Measurements from ENCODE around the gene QPRT. TPM values are rescaled to one million over a fixed set of nuclear protein-coding genes. Genes with fewer than 3 reads are reported as not detected.

QPRT gene
- total RNA-seq, 1 experiment from 2014 or later, result 27.9 TPM

GRCh38 chr16:29664091-29664921 lies 14.7 kb upstream of the QPRT start:
- Histone ChIP-seq H3K36me3 (ENCODE audit: control insufficient read depth, insufficient read depth, low read length) (no peaks in the 10 kb centered on the region), H3K4me1 (ENCODE audit: control insufficient read depth, insufficient read depth, low read length) (peaks cover 2% of the 10 kb centered on the region; the same call in 1 of the 2 replicates), H3K4me3 (ENCODE audit: low read depth in 2 of 2, low read length in 2 of 2) (no peak overlapping the region), H3K27me3 (ENCODE audit: control insufficient read depth, insufficient read depth, low read length) (no peaks in the 10 kb centered on the region), H3K27ac (ENCODE audit: low read length) (no peak overlapping the region), H3K9me3 (ENCODE audit: control insufficient read depth, insufficient read depth, low read depth, low read length) (no peaks in the 10 kb centered on the region)
- DNase-seq (ENCODE audit: low read depth, low spot score) (no peak), ATAC-seq (no peak)
- BruUV-seq (replicated peaks), result no TSS peak
- TF ChIP-seq SIN3A (IDR thresholded peaks at IDR 0.05; ENCODE audit: borderline replicate concordance, insufficient read depth, low read depth, low read length), result no peak
- TF ChIP-seq CTCF (IDR thresholded peaks at IDR 0.05), result no peak
- TF ChIP-seq REST (IDR thresholded peaks at IDR 0.05; ENCODE audit: insufficient read depth in 1 of 2, low read depth in 2 of 2, low read length in 1 of 2), result no peak
- no peak for TF ChIP-seq POLR2AphosphoS5 (IDR thresholded peaks at IDR 0.05; ENCODE audit: low read depth, low read length)
- no peak for TF ChIP-seq TCF7L2 (IDR thresholded peaks at IDR 0.05; ENCODE audit: low read depth, low read length)
- POLR2A ChIA-PET, result no interaction called here
- intact Hi-C loops (cut with micrococcal nuclease; ENCODE audit: unreplicated experiment) (no loop called here), in situ Hi-C loops (cut with HindIII; ENCODE audit: low pct_unique_long_range_greater_than_20kb, low sequenced_read_pairs) (no loop called here)
- CTCF ChIA-PET, result no interaction called here

- intact Hi-C loops (cut with micrococcal nuclease; ENCODE audit: unreplicated experiment), result no loop called here
- POLR2A ChIA-PET, result no interaction called here
Measured at GRCh38 chr16:29665294-29666077, 13.5 kb upstream of the QPRT start.

More at GRCh38 chr16:29665294-29666077, 13.5 kb upstream of the QPRT start:
- Histone ChIP-seq H3K9me3 (ENCODE audit: control insufficient read depth, insufficient read depth, low read depth, low read length) (no peaks in the 10 kb centered on the region), H3K4me3 (ENCODE audit: low read depth in 2 of 2, low read length in 2 of 2) (no peak overlapping the region), H3K27ac (ENCODE audit: low read length) (no peak overlapping the region), H3K36me3 (ENCODE audit: control insufficient read depth, insufficient read depth, low read length) (no peaks in the 10 kb centered on the region), H3K4me1 (ENCODE audit: control insufficient read depth, insufficient read depth, low read length) (peaks cover 2% of the 10 kb centered on the region; the same call in 1 of the 2 replicates), H3K27me3 (ENCODE audit: control insufficient read depth, insufficient read depth, low read length) (no peaks in the 10 kb centered on the region)
- ATAC-seq, result no peak
- in situ Hi-C loops (cut with HindIII; ENCODE audit: low pct_unique_long_range_greater_than_20kb, low sequenced_read_pairs), result no loop called here
- CTCF ChIA-PET, result no interaction called here
- DNase-seq (ENCODE audit: low read depth, low spot score), result no peak
- no TSS peak for BruUV-seq (replicated peaks)
- TF ChIP-seq CTCF (IDR thresholded peaks at IDR 0.05) (no peak), POLR2AphosphoS5 (IDR thresholded peaks at IDR 0.05; ENCODE audit: low read depth, low read length) (no peak), TCF7L2 (IDR thresholded peaks at IDR 0.05; ENCODE audit: low read depth, low read length) (no peak), SIN3A (IDR thresholded peaks at IDR 0.05; ENCODE audit: borderline replicate concordance, insufficient read depth, low read depth, low read length) (no peak), REST (IDR thresholded peaks at IDR 0.05; ENCODE audit: insufficient read depth in 1 of 2, low read depth in 2 of 2, low read length in 1 of 2) (no peak)
